ENCODE results near the gene TMEM59.

DNA sequence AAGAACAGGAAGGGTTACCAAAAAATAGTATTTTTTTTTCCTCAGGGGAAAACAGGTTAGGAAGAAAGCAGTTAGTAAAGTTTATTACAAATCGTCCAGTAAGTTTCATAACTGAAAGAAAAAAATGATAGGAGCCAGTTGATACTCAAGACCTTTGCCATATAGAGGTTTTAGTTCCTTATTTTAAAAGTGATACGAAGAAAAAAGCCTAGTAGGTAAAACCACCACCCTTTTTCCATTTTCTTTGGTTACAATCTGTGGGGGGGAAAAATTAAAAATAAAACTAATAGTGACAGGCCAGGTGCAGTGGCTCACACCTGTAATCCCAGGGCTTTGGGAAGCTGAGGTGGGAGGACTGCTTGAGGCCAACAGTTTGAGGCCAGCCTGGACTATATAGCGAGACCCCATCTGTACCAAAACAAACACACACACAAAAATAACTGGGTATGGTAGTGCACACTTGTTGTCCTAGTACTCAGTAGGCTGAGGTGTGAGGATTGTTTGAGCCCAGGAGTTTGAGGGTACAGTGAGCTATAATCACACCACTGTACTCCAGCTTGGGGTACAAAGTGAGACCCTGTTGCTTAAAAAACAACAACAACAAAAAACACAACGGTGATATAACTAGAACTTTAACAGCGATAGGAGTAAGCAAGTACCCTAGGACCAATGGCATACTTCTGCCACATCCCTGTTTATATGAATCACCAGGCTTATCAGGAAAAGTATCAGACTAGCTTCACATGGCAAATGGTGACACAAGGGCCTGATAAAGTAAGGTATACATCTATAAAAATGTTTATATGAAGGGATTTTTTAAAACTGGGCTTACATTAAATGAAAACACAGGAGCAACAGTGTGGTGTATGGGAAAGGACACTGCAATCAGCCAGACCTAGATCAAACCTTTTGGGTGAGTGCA lies 5.4 kb downstream of the TMEM59 start:
- TF ChIP-seq, protein P1, sequence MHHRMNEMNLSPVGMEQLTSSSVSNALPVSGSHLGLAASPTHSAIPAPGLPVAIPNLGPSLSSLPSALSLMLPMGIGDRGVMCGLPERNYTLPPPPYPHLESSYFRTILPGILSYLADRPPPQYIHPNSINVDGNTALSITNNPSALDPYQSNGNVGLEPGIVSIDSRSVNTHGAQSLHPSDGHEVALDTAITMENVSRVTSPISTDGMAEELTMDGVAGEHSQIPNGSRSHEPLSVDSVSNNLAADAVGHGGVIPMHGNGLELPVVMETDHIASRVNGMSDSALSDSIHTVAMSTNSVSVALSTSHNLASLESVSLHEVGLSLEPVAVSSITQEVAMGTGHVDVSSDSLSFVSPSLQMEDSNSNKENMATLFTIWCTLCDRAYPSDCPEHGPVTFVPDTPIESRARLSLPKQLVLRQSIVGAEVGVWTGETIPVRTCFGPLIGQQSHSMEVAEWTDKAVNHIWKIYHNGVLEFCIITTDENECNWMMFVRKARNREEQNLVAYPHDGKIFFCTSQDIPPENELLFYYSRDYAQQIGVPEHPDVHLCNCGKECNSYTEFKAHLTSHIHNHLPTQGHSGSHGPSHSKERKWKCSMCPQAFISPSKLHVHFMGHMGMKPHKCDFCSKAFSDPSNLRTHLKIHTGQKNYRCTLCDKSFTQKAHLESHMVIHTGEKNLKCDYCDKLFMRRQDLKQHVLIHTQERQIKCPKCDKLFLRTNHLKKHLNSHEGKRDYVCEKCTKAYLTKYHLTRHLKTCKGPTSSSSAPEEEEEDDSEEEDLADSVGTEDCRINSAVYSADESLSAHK (tag by site-specific recombination; IDR thresholded peaks at IDR 0.05): no peak
- TF ChIP-seq ZNF146 (tag by site-specific recombination; IDR thresholded peaks at IDR 0.05) (no peak), ZNF623 (tag by site-specific recombination; IDR thresholded peaks at IDR 0.05) (no peak), ZNF274 (IDR thresholded peaks at IDR 0.05; ENCODE audit: low read length) (no peak), ZNF274 (tag by site-specific recombination; IDR thresholded peaks at IDR 0.05; ENCODE audit: borderline replicate concordance) (no peak), ZBTB20 (tag by site-specific recombination; IDR thresholded peaks at IDR 0.05) (no peak), SP2 (tag by site-specific recombination; IDR thresholded peaks at IDR 0.05) (no peak), MYNN (tag by site-specific recombination; IDR thresholded peaks at IDR 0.05; ENCODE audit: borderline replicate concordance) (no peak), KLF9 (tag by site-specific recombination; IDR thresholded peaks at IDR 0.05; ENCODE audit: low read depth) (no peak), ZEB2 (tag by site-specific recombination; IDR thresholded peaks at IDR 0.05) (no peak), ZNF670 (tag by site-specific recombination; IDR thresholded peaks at IDR 0.05; ENCODE audit: low read depth) (no peak), ZNF768 (tag by site-specific recombination; IDR thresholded peaks at IDR 0.05) (no peak)
- TF ChIP-seq, protein P2, sequence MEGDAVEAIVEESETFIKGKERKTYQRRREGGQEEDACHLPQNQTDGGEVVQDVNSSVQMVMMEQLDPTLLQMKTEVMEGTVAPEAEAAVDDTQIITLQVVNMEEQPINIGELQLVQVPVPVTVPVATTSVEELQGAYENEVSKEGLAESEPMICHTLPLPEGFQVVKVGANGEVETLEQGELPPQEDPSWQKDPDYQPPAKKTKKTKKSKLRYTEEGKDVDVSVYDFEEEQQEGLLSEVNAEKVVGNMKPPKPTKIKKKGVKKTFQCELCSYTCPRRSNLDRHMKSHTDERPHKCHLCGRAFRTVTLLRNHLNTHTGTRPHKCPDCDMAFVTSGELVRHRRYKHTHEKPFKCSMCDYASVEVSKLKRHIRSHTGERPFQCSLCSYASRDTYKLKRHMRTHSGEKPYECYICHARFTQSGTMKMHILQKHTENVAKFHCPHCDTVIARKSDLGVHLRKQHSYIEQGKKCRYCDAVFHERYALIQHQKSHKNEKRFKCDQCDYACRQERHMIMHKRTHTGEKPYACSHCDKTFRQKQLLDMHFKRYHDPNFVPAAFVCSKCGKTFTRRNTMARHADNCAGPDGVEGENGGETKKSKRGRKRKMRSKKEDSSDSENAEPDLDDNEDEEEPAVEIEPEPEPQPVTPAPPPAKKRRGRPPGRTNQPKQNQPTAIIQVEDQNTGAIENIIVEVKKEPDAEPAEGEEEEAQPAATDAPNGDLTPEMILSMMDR (tag by site-specific recombination; IDR thresholded peaks at IDR 0.05): no peak
- TF ChIP-seq, protein P3, sequence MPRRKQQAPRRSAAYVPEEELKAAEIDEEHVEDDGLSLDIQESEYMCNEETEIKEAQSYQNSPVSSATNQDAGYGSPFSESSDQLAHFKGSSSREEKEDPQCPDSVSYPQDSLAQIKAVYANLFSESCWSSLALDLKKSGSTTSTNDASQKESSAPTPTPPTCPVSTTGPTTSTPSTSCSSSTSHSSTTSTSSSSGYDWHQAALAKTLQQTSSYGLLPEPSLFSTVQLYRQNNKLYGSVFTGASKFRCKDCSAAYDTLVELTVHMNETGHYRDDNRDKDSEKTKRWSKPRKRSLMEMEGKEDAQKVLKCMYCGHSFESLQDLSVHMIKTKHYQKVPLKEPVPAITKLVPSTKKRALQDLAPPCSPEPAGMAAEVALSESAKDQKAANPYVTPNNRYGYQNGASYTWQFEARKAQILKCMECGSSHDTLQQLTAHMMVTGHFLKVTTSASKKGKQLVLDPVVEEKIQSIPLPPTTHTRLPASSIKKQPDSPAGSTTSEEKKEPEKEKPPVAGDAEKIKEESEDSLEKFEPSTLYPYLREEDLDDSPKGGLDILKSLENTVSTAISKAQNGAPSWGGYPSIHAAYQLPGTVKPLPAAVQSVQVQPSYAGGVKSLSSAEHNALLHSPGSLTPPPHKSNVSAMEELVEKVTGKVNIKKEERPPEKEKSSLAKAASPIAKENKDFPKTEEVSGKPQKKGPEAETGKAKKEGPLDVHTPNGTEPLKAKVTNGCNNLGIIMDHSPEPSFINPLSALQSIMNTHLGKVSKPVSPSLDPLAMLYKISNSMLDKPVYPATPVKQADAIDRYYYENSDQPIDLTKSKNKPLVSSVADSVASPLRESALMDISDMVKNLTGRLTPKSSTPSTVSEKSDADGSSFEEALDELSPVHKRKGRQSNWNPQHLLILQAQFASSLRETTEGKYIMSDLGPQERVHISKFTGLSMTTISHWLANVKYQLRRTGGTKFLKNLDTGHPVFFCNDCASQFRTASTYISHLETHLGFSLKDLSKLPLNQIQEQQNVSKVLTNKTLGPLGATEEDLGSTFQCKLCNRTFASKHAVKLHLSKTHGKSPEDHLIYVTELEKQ (tag by site-specific recombination; IDR thresholded peaks at IDR 0.05; ENCODE audit: borderline replicate concordance): no peak

Measured in HEK293 (cell line).